MCF 10A (cell line): ENCODE data around the gene KDR. TPM values are rescaled to one million over a fixed set of nuclear protein-coding genes. Genes with fewer than 3 reads are reported as not detected.

Experiments used
- BruUV-seq: library from RNA; stranded (reverse); fragments of 400-500 nt; replicated peaks from 2 replicates; lab custom pipeline; 2021; lab: Mats Ljungman, UMichigan
- CTCF ChIA-PET: fragments of 300-600 bp; sonication (Branson Sonifier 250); formaldehyde crosslinking; extraction: SDS; loops from one replicate; lab custom pipeline; 2021; ENCODE audit warnings: antibody characterized with exemption, inconsistent platforms; lab: Yijun Ruan, JAX
- POLR2A ChIA-PET: fragments of 300-600, 350-650 bp; sonication (Branson Sonifier 250); formaldehyde crosslinking; extraction: SDS; loops from one replicate; lab custom pipeline; 2020; ENCODE audit warnings: antibody characterized with exemption, inconsistent platforms; lab: Yijun Ruan, JAX
- DNase-seq: peaks from one replicate; pipeline ENCODE4 v3.0.0-alpha.2; 2018; ENCODE audit not compliant: unreplicated experiment
- H3K27ac Mint-ChIP-seq: one replicate; pipeline ENCODE4 v1.8.0; 2022; ENCODE audit warnings: mild to moderate bottlenecking, low read depth, mixed read lengths; ENCODE audit not compliant: unreplicated experiment
- H3K27me3 Mint-ChIP-seq: one replicate; pipeline ENCODE4 v1.8.0; 2022; ENCODE audit warnings: mixed read lengths; ENCODE audit not compliant: insufficient read depth, unreplicated experiment
- H3K36me3 Mint-ChIP-seq: one replicate; pipeline ENCODE4 v1.8.0; 2022; ENCODE audit warnings: mild to moderate bottlenecking, moderate library complexity, mixed read lengths; ENCODE audit not compliant: insufficient read depth, unreplicated experiment
- H3K4me1 Mint-ChIP-seq: one replicate; pipeline ENCODE4 v1.8.0; 2022; ENCODE audit warnings: mixed read lengths; ENCODE audit not compliant: insufficient read depth, unreplicated experiment
- H3K4me3 Mint-ChIP-seq: one replicate; pipeline ENCODE4 v1.8.0; 2022; ENCODE audit warnings: mild to moderate bottlenecking, moderate library complexity, mixed read lengths; ENCODE audit not compliant: unreplicated experiment
- H3K9me3 Mint-ChIP-seq: one replicate; pipeline ENCODE4 v1.8.0; 2022; ENCODE audit warnings: mixed read lengths; ENCODE audit not compliant: unreplicated experiment
- intact Hi-C: fragments of 100-400 bp; cut with micrococcal nuclease; formaldehyde crosslinking; loops from 2 replicates; pipeline ENCODE4 v1.14.1; 2022
- total RNA-seq: library from RNA; stranded (reverse); gene quantifications from 2 replicates; pipeline ENCODE4 v1.2.3, GENCODE V29; 2022
- TF ChIP-seq, protein P1 (sequence below): fragments of 200-600 bp; IDR thresholded peaks from one replicate; pipeline ENCODE4 v1.8.0; 2022; ENCODE audit warnings: antibody characterized with exemption, mild to moderate bottlenecking; ENCODE audit not compliant: unreplicated experiment

Gene KDR
- total RNA-seq, 1 experiment from 2014 or later = 0.37 TPM

DNA sequence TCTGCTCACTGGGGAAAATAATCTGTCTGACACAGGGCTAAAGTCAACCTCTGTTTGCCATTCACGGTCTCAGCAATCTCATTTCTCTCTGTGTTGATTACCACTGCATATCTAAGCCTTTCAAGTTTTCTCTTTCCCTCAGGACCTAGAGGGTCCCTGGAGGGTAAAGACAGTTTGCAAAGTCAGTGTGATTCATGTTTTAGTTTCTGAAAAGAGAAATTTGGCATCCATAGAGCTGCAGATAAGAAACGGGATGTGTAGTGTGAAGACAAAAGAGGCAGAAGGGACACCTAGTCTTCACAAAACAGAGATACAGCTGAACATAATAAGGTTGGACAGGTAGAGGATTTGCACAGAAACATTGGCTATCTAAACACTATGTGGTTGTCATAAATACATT, 34.5 kb upstream of the KDR start:
- DNase-seq = no peak
- Mint-ChIP-seq H3K36me3 (no peaks in the 10 kb centered on the region), H3K27me3 (no peaks in the 10 kb centered on the region), H3K27ac (no peak overlapping the region), H3K4me3 (no peak overlapping the region), H3K4me1 (no peaks in the 10 kb centered on the region), H3K9me3 (no peaks in the 10 kb centered on the region)
- ChIA-PET CTCF (interaction anchor here (0.5 to 2.3 kb wide), 4 partner anchors 14 to 231 kb away, joined by 3 to 9 read pairs (median 6); no protein-coding TSS in a partner anchor), POLR2A (interaction anchor here (0.6 kb wide), 1 partner anchor 168 kb away, joined by 3 read pairs; no protein-coding TSS in a partner anchor)
- TF ChIP-seq, protein P1, sequence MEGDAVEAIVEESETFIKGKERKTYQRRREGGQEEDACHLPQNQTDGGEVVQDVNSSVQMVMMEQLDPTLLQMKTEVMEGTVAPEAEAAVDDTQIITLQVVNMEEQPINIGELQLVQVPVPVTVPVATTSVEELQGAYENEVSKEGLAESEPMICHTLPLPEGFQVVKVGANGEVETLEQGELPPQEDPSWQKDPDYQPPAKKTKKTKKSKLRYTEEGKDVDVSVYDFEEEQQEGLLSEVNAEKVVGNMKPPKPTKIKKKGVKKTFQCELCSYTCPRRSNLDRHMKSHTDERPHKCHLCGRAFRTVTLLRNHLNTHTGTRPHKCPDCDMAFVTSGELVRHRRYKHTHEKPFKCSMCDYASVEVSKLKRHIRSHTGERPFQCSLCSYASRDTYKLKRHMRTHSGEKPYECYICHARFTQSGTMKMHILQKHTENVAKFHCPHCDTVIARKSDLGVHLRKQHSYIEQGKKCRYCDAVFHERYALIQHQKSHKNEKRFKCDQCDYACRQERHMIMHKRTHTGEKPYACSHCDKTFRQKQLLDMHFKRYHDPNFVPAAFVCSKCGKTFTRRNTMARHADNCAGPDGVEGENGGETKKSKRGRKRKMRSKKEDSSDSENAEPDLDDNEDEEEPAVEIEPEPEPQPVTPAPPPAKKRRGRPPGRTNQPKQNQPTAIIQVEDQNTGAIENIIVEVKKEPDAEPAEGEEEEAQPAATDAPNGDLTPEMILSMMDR = no peak
- intact Hi-C loops = no loop called here
- BruUV-seq = no TSS peak

DNA sequence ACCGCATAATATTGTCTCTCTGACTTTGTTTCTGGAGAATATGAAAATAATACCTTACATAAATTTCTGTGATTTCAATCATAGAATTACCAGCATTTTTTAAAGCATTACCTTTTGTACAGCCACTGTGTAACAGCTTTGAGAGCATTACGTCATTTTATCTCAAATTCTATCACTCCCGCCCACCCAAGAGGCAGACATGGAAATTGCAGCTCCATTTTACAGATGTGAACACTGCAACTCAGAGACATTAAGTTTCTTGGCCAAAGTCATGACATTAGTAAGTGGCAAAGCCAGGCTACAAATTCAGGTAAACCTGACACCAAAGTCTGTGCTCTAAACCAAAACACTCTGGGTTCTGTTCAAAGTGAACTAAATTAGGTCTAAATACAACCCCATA, 33.6 kb upstream of the KDR start:
- Mint-ChIP-seq H3K36me3 (no peaks in the 10 kb centered on the region), H3K27ac (no peak overlapping the region), H3K4me3 (no peak overlapping the region), H3K27me3 (no peaks in the 10 kb centered on the region), H3K4me1 (no peaks in the 10 kb centered on the region), H3K9me3 (no peaks in the 10 kb centered on the region)
- BruUV-seq = no TSS peak
- ChIA-PET POLR2A (no interaction called here), CTCF (interaction anchor here (0.7 to 1.8 kb wide), 2 partner anchors 25 to 154 kb away, joined by 3 to 8 read pairs; no protein-coding TSS in a partner anchor)
- TF ChIP-seq, protein P1 = no peak
- no peak for DNase-seq
- intact Hi-C loops = no loop called here

DNA sequence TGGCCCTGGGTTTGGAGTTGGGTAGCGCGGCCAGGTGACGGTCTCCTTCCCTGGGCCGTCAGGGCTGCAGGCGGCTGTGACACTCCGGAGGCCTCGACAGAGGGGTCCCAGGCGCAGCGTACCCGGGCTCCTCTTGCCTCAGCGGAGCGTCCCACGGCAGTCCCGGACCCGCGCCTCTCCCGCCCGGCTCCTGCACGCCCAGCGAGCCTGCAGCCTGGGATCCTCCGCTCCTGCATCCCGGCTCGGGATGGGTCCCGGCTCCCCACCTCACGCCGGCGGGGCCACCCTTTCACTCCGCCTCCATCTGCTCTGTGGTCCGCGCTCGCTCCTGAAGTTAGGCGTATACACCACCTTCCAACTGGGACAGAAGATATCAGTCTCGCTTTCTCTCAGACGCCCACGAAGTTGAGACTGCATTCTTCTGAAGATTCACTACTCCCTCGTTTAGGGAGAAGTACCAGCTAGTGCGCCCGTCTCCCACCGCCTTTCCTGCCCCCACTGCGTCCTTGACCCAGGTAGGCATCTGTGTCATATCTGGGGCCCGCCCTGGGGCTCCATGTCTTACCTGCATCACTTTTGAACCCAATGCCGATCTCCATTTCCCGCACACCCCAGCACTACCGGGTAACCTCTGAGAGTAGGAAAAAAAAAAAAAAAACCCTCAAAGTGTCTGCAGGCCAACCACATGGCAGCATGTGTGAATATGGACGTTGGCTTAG, 32.3 kb upstream of the KDR start:
- no peak overlapping the region for H3K27ac Mint-ChIP-seq
- ChIA-PET POLR2A (interaction anchor here (0.6 kb wide), 1 partner anchor 139 kb away, joined by 3 read pairs; no protein-coding TSS in a partner anchor), CTCF (interaction anchor here (0.5 to 0.9 kb wide), 3 partner anchors 138 to 189 kb away, joined by 3 to 4 read pairs (median 4); no protein-coding TSS in a partner anchor)
- H3K4me3 Mint-ChIP-seq = no peak overlapping the region
- no peaks in the 10 kb centered on the region for H3K9me3 Mint-ChIP-seq
- no peak for DNase-seq
- intact Hi-C loops = no loop called here
- TF ChIP-seq, protein P1 = no peak
- BruUV-seq = no TSS peak
- no peaks in the 10 kb centered on the region for H3K36me3 Mint-ChIP-seq
- no peaks in the 10 kb centered on the region for H3K27me3 Mint-ChIP-seq
- no peaks in the 10 kb centered on the region for H3K4me1 Mint-ChIP-seq

DNA sequence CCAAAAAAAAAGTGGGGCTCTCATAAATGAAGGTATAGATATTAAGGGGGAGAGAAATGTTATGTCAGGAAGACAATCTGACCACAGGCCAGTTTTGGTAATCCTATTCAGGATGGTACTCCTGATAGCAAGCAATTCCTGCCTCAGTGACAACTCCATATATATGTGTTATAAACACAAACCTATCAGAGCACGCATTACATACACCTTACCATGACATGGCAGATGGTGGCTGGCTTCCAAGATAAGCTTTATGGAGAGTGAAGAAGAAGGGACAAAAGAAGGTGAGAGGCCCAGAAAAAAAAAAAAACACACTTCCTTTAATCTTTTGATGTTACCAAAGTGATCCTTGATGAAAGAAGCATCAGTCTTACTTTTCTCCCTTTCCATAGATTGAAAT, 29.5 kb upstream of the KDR start:
- ChIA-PET CTCF (interaction anchor here (1.1 to 1.4 kb wide), 2 partner anchors 30 kb away, joined by 3 to 6 read pairs; no protein-coding TSS in a partner anchor), POLR2A (no interaction called here)
- DNase-seq = no peak
- BruUV-seq = no TSS peak
- TF ChIP-seq, protein P1 = no peak
- Mint-ChIP-seq H3K4me1 (no peaks in the 10 kb centered on the region), H3K27ac (no peak overlapping the region), H3K4me3 (no peak overlapping the region), H3K36me3 (no peaks in the 10 kb centered on the region), H3K9me3 (peaks cover 7% of the 10 kb centered on the region), H3K27me3 (no peaks in the 10 kb centered on the region)
- intact Hi-C loops = no loop called here
